IMR-90 (cell line): ENCODE data around the gene SHC2.

Source experiments
- CEBPB ChIP-seq: IDR thresholded peaks from 2 replicates; pipeline ENCODE4 v1.6.1; 2012; ENCODE audit warnings: low read depth, low read length, improper control_type of control experiment
- CHD1 ChIP-seq: IDR thresholded peaks from 2 replicates; pipeline ENCODE4 v1.6.1; 2012; ENCODE audit warnings: low read depth, low read length, improper control_type of control experiment
- CTCF ChIP-seq: conservative IDR thresholded peaks from 2 replicates; pipeline ENCODE4 v1.5.1; 2012; ENCODE audit warnings: mild to moderate bottlenecking, low read depth, low read length, improper control_type of control experiment
- MAFK ChIP-seq: IDR thresholded peaks from 2 replicates; pipeline ENCODE4 v1.6.1; 2012; ENCODE audit warnings: low read depth, low read length, improper control_type of control experiment
- POLR2A ChIP-seq: IDR thresholded peaks from 2 replicates; pipeline ENCODE4 v1.6.1; 2012; ENCODE audit warnings: mild to moderate bottlenecking, low read depth, low read length
- RFX5 ChIP-seq: IDR thresholded peaks from 2 replicates; pipeline ENCODE4 v1.8.0; 2012; ENCODE audit warnings: low read depth, mild to moderate bottlenecking, low read length, moderate library complexity
- SMC3 ChIP-seq: fragments of 150-350 bp; IDR thresholded peaks from 2 replicates; pipeline ENCODE4 v1.6.1; 2016; ENCODE audit warnings: low read depth, mild to moderate bottlenecking, antibody characterized with exemption, low read length, moderate library complexity
- TF ChIP-seq, protein P1 (sequence below): fragments of 150-350 bp; IDR thresholded peaks from 2 replicates; pipeline ENCODE4 v1.6.1; 2016; ENCODE audit warnings: low read depth, mild to moderate bottlenecking, low read length, moderate library complexity, borderline replicate concordance

DNA sequence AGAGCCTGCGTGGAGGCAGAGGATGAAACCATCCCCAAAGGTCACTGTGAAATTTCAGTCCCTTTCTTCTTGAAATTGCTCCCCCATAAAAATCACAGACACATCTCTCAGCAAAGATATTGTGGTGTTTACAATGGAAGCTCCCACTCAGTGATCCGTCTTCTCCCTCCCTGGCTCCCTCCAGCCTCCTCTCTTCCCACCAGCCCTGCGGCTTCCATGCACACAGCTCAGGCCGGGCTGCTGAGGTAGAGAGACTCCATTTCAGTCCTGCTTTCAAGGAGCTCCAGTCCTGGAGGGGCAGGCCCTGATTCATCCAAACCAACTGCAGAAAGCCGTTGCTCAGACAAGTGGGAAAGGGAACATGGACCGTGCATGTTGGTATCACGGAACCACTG lies 92.2 kb downstream of the SHC2 start:
- TF ChIP-seq CTCF: no peak
- no peak for TF ChIP-seq CEBPB
- TF ChIP-seq POLR2A: no peak
- TF ChIP-seq MAFK: no peak
- no peak for TF ChIP-seq CHD1
- TF ChIP-seq, protein P1, sequence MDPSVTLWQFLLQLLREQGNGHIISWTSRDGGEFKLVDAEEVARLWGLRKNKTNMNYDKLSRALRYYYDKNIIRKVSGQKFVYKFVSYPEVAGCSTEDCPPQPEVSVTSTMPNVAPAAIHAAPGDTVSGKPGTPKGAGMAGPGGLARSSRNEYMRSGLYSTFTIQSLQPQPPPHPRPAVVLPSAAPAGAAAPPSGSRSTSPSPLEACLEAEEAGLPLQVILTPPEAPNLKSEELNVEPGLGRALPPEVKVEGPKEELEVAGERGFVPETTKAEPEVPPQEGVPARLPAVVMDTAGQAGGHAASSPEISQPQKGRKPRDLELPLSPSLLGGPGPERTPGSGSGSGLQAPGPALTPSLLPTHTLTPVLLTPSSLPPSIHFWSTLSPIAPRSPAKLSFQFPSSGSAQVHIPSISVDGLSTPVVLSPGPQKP: no peak
- TF ChIP-seq RFX5: no peak
- no peak for TF ChIP-seq SMC3
